ENCODE measurements around the gene SLC35F1.
A peak's percentile ranks its signal among the peaks of the same experiment; 100 is the strongest.
"Not testable (repeated sequence)": the region's sequence is repeated elsewhere in the genome, so short reads cannot be mapped to it uniquely, and the experiment has no call there.

The SLC35F1 gene

GRCh38 chr6:117906958-117907600 is at the start of gene SLC35F1:
Gene SLC35F1 (plus strand): TSS chr6:117907264.
- peak; percentile 92 for DNase-seq

- not testable (repeated sequence) for DNase-seq
Observed at GRCh38 chr6:117858601-117859000, 48.5 kb upstream of the SLC35F1 start.

GRCh38 chr6:117861545-117861944 is 45.5 kb upstream of the SLC35F1 start:
- no peak for DNase-seq

GRCh38 chr6:117866561-117866960 is 40.5 kb upstream of the SLC35F1 start:
- no peak for DNase-seq

GRCh38 chr6:117870486-117871242 is 36.4 kb upstream of the SLC35F1 start:
- peak; percentile 52 for DNase-seq

- DNase-seq: no peak
Observed at GRCh38 chr6:117880824-117881223, 26.2 kb upstream of the SLC35F1 start.

- DNase-seq: no peak
Observed at GRCh38 chr6:117890172-117890571, 16.9 kb upstream of the SLC35F1 start.

GRCh38 chr6:117906507-117906957 is 532 bp upstream of the SLC35F1 start:
- no peak for DNase-seq

- DNase-seq: no peak
Observed at GRCh38 chr6:117907601-117908245, 659 bp downstream of the SLC35F1 start.

GRCh38 chr6:117908246-117909068 is 1.4 kb downstream of the SLC35F1 start:
- peak; percentile 87 for DNase-seq

GRCh38 chr6:117909638-117910037 is 2.6 kb downstream of the SLC35F1 start:
- DNase-seq: no peak

- DNase-seq: no peak
Observed at GRCh38 chr6:117910549-117910948, 3.5 kb downstream of the SLC35F1 start.

GRCh38 chr6:117911150-117911549 is 4.1 kb downstream of the SLC35F1 start:
- DNase-seq: no peak

- no peak for DNase-seq
Observed at GRCh38 chr6:117911660-117912059, 4.6 kb downstream of the SLC35F1 start.

GRCh38 chr6:117915846-117916245 is 8.8 kb downstream of the SLC35F1 start:
- DNase-seq: no peak

GRCh38 chr6:117916483-117916882 is 9.4 kb downstream of the SLC35F1 start:
- no peak for DNase-seq

GRCh38 chr6:117917176-117917575 is 10.1 kb downstream of the SLC35F1 start:
- no peak for DNase-seq

- DNase-seq: no peak
Observed at GRCh38 chr6:117918454-117918853, 11.4 kb downstream of the SLC35F1 start.

GRCh38 chr6:117919275-117919674 is 12.2 kb downstream of the SLC35F1 start:
- DNase-seq: peak; percentile 37

- peak; percentile 86 for DNase-seq
Observed at GRCh38 chr6:117919775-117920729, 13.0 kb downstream of the SLC35F1 start.

- DNase-seq: no peak
Observed at GRCh38 chr6:117924690-117925089, 17.6 kb downstream of the SLC35F1 start.

- DNase-seq: no peak
Observed at GRCh38 chr6:117927866-117928265, 20.8 kb downstream of the SLC35F1 start.
